LNCaP clone FGC (cell line): ENCODE results near the gene CBL.

Experiments
- DNase-seq: peaks from one replicate; pipeline ENCODE4 v3.0.0-alpha.2; 2011; ENCODE audit warnings: low read depth
- H3K4me3 ChIP-seq: 2 replicates; pipeline ENCODE4 v1.5.1; 2011; ENCODE audit warnings: mild to moderate bottlenecking, low read depth, low read length, control low read depth
- CTCF ChIP-seq: IDR thresholded peaks from 2 replicates; pipeline ENCODE4 v1.5.1; 2012; ENCODE audit warnings: mild to moderate bottlenecking; ENCODE audit not compliant: control insufficient read depth, insufficient read depth; ENCODE audit errors: extremely low read depth

Gene CBL

GRCh38 chr11:119205574-119206510 lies at the start of gene CBL:
Gene CBL (plus strand): TSS chr11:119206339. CDS start chr11:119206418, 79 bp downstream.
- DNase-seq: peak; percentile 50
- peak within 1 kb of the TSS; percentile 86 for H3K4me3 ChIP-seq
- peak; percentile 86 for TF ChIP-seq CTCF

- no peak for TF ChIP-seq CTCF
- no peak for DNase-seq
- H3K4me3 ChIP-seq: no peak overlapping the region
These were observed 49.6 kb upstream of the CBL start for GRCh38 chr11:119156496-119156895.

- peak; percentile 31 for DNase-seq
- TF ChIP-seq CTCF: no peak
- no peak overlapping the region for H3K4me3 ChIP-seq
These were observed 49.1 kb upstream of the CBL start for GRCh38 chr11:119157063-119157462.

- no peak for TF ChIP-seq CTCF
- H3K4me3 ChIP-seq: no peak overlapping the region
- DNase-seq: no peak
These were observed 47.7 kb upstream of the CBL start for GRCh38 chr11:119158467-119158866.

- no peak for DNase-seq
- no peak overlapping the region for H3K4me3 ChIP-seq
- no peak for TF ChIP-seq CTCF
These were observed 46.0 kb upstream of the CBL start for GRCh38 chr11:119160151-119160550.

GRCh38 chr11:119161871-119162270 lies 44.3 kb upstream of the CBL start:
- H3K4me3 ChIP-seq: no peak overlapping the region
- no peak for DNase-seq
- no peak for TF ChIP-seq CTCF
